Mucosa of rectum (tissue), 2 donors: ENCODE data around the gene ZNF578.
"Not testable (repeated sequence)": the region's sequence is repeated elsewhere in the genome, so short reads cannot be mapped to it uniquely, and the experiment has no call there.

Experiments
- H3K27ac ChIP-seq, 2 donors: one replicate each; pipeline ENCODE4 v1.7.0; 2013; ENCODE audit warnings: inconsistent platforms in 2 of 2, low read depth in 2 of 2, low read length in 2 of 2
- H3K27me3 ChIP-seq, 2 donors: one replicate each; pipeline ENCODE4 v1.7.0; 2013; ENCODE audit warnings: low read length in 2 of 2; ENCODE audit not compliant: control insufficient read depth in 2 of 2, insufficient read depth in 2 of 2
- H3K36me3 ChIP-seq, 2 donors: one replicate each; pipeline ENCODE4 v1.7.0; 2013; ENCODE audit warnings: low read length in 2 of 2; ENCODE audit not compliant: control insufficient read depth in 2 of 2, insufficient read depth in 2 of 2
- H3K4me1 ChIP-seq, 2 donors: one replicate each; pipeline ENCODE4 v1.7.0; 2013; ENCODE audit warnings: low read length in 2 of 2, mild to moderate bottlenecking in 1 of 2; ENCODE audit not compliant: control insufficient read depth in 2 of 2, insufficient read depth in 2 of 2
- H3K4me3 ChIP-seq, 2 donors: one replicate each; pipeline ENCODE4 v1.7.0; 2013; ENCODE audit warnings: low read length in 2 of 2
- H3K9ac ChIP-seq, 2 donors: one replicate each; pipeline ENCODE4 v1.7.0; 2013; ENCODE audit warnings: low read length in 2 of 2, low read depth in 1 of 2, mild to moderate bottlenecking in 1 of 2
- H3K9me3 ChIP-seq, 2 donors: one replicate each; pipeline ENCODE4 v1.7.0; 2013; ENCODE audit warnings: low read length in 2 of 2; ENCODE audit not compliant: control insufficient read depth in 2 of 2
- donor health status: healthy.
- donor health status: Normal muscosa, but diverticular disease.

Gene ZNF578

DNA sequence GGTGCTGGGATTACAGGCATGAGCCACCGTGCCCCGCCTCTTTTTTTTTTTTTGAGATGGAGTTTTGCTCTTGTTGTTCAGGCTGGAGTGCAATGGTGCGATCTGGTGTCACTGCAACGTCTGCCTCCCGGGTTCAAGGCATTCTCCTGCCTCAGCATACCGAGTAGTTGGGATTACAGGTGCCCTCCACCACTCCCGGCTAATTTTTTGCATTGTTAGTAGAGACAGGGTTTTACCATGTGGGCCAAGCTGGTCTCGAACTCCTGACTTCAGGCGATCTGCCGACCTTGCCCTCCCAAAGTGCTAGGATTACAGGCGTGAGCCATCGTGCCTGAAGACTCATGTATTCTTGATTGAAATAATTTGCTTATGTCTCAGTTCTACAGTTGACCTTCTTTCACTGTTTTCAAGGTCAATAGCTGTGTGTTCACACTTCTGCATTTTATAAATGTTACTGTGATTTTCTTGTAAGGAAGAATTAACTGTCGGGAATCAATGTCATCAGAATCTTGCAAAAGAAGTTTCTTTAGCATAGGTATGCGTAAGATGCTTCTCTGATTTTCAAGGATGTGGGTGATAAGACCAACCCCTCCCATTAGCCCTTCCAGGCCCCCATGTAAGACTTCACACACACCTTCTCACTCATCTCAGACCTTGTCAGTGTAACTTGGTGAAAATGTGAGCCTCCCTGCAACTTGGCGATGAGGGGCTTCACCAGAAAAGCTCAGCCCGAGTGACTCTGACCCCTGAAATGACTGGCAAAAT, 104.1 kb downstream of the ZNF578 start:
- Histone ChIP-seq H3K9ac (no peak overlapping the region), H3K36me3 (peaks cover 45 to 62% of the 10 kb centered on the region in 2 donors), H3K9me3 (peaks cover 61 to 62% of the 10 kb centered on the region in 2 donors), H3K4me3 (no peak overlapping the region), H3K4me1 (no peaks in the 10 kb centered on the region), H3K27me3 (no peaks in the 10 kb centered on the region), H3K27ac (no peak overlapping the region)

DNA sequence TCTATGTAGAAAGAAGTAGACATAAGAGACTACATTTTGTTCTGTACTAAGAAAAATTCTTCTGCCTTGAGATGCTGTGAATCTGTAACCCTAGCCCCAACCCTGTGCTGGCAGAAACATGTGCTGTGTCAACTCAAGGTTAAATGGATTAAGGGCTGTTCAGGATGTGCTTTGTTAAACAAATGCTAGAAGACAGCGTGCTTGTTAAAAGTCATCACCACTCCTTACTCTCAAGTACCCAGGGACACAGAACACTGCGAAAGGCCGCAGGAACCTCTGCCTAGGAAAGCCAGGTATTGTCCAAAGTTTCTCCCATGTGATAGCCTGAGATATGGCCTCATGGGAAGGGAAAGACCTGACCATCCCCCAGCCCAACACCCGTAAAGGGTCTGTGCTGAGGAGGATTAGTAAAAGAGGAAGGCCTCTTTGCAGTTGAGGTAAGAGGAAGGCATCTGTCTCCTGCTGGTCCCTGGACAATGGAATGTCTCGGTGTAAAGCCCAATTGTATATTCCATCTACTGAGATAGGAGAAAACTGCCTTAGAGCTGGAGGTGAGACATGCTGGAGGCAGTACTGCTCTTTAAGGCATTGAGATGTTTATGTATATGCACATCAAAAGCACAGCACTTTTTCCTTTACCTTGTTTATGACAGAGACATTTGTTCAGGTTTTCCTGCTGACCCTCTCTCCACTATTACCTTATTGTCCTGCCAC, 105.5 kb downstream of the ZNF578 start:
- H3K36me3 ChIP-seq: peaks cover 35 to 52% of the 10 kb centered on the region in 2 donors
- not testable (repeated sequence) for H3K27me3 ChIP-seq, H3K4me1 ChIP-seq, H3K4me3 ChIP-seq, H3K27ac ChIP-seq, H3K9ac ChIP-seq
- H3K9me3 ChIP-seq: peaks cover 56 to 57% of the 10 kb centered on the region in 2 donors

DNA sequence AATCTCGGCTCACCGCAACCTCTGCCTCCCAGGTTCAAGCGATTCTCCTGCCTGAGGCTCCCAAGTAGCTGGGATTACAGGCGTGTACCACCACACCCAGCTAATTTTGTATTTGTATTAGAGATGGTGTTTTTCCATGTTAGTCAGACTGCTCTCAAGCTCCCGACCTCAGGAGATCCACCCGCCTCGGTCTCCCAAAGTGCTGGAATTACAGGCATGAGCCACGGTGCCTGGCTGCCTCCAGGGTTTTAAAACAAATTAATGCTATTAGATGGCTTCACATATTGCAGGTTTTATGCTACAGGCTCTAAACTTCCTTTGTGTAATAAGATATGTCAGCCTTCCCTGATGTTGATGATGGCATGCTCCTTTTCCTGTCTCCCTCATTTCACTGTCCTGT, 108.3 kb downstream of the ZNF578 start:
- not testable (repeated sequence) for H3K27ac ChIP-seq, H3K4me3 ChIP-seq, H3K27me3 ChIP-seq, H3K4me1 ChIP-seq, H3K9ac ChIP-seq
- Histone ChIP-seq H3K9me3 (peaks cover 42 to 48% of the 10 kb centered on the region in 2 donors), H3K36me3 (peaks cover 21 to 40% of the 10 kb centered on the region in 2 donors)
